WTC11 (cell line): ENCODE data around the gene EIF3K.

Source experiments
- ARID4B ChIP-seq: sonication (generic); formaldehyde crosslinking; IDR thresholded peaks from 2 replicates; pipeline ENCODE4 v1.8.0; 2023; ENCODE audit warnings: missing genetic modification reagents, mild to moderate bottlenecking, borderline replicate concordance
- CTCF ChIP-seq: fragments of 200-600 bp; IDR thresholded peaks from 2 replicates; pipeline ENCODE4 v1.8.0; 2022; ENCODE audit warnings: antibody characterized with exemption
- E2F1 ChIP-seq: sonication (generic); formaldehyde crosslinking; IDR thresholded peaks from 2 replicates; pipeline ENCODE4 v1.8.0; 2022; ENCODE audit warnings: mild to moderate bottlenecking, missing genetic modification reagents
- MAX ChIP-seq: sonication (generic); formaldehyde crosslinking; IDR thresholded peaks from 2 replicates; pipeline ENCODE4 v1.8.0; 2022; ENCODE audit warnings: mild to moderate bottlenecking, missing genetic modification reagents
- NFYB ChIP-seq: sonication (generic); formaldehyde crosslinking; conservative IDR thresholded peaks from 2 replicates; pipeline ENCODE4 v1.8.0; 2022; ENCODE audit warnings: low read depth, missing genetic modification reagents
- OVOL2 ChIP-seq: fragments of 250-450 bp; sonication (Bioruptor Pico); IDR thresholded peaks from 2 replicates; pipeline ENCODE4 v1.9.0; 2021; ENCODE audit warnings: mild to moderate bottlenecking, borderline replicate concordance
- USF2 ChIP-seq: sonication (generic); formaldehyde crosslinking; IDR thresholded peaks from 2 replicates; pipeline ENCODE4 v1.8.1; 2023; ENCODE audit warnings: mild to moderate bottlenecking, missing genetic modification reagents, moderate library complexity
- ZNF317 ChIP-seq: sonication (generic); formaldehyde crosslinking; IDR thresholded peaks from 2 replicates; pipeline ENCODE4 v1.8.1; 2023; ENCODE audit warnings: low read depth, mild to moderate bottlenecking, moderate library complexity, missing genetic modification reagents, borderline replicate concordance
- ZNF416 ChIP-seq: fragments of 250-450 bp; sonication (Bioruptor Pico); IDR thresholded peaks from 2 replicates; pipeline ENCODE4 v1.9.0; 2021; ENCODE audit warnings: mild to moderate bottlenecking, inconsistent platforms

- TF ChIP-seq CTCF (no peak), ZNF416 (CRISPR knock-in tag) (no peak), OVOL2 (CRISPR knock-in tag) (no peak), USF2 (no peak), ARID4B (CRISPR knock-in tag) (no peak), NFYB (CRISPR knock-in tag) (no peak), MAX (no peak), ZNF317 (no peak), E2F1 (CRISPR knock-in tag) (no peak)
These were observed 56.6 kb downstream of the EIF3K start for GRCh38 chr19:38675611-38676010.
